ENCODE measurements around the gene SLC18A2.
"Not testable (repeated sequence)": the region's sequence is repeated elsewhere in the genome, so short reads cannot be mapped to it uniquely, and the experiment has no call there.

SLC18A2 gene

DNA sequence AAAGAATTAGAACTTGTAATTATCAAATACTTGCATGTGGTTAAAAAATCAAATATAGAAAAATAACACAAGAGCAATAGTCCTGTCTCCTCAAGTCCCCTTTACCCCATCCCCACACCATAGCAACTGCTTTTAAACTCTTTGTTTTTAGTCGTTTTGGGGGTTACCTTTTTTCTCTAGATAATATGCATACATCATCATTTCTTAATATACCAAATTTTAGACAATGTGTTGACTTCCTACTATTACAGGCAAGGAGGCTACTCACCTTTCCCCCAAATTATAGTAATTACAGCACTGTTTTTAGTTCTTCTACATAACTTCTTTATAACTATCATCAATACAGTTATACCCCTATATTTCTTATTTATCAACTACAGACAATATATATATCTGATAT is 57.3 kb downstream of the SLC18A2 start:
- H3K36me3 ChIP-seq (ENCODE audit: control insufficient read depth, insufficient read depth, low read length), result no peaks in the 10 kb centered on the region
- H3K9me3 ChIP-seq (ENCODE audit: control insufficient read depth, insufficient read depth, low read length), result no peaks in the 10 kb centered on the region
- no peak overlapping the region for H3K4me3 ChIP-seq (ENCODE audit: low read depth, low read length)
- no peak overlapping the region for H3K9ac ChIP-seq (ENCODE audit: low read depth, low read length)
- H3K27me3 ChIP-seq (ENCODE audit: control insufficient read depth, insufficient read depth, low read length), result no peaks in the 10 kb centered on the region
- no peaks in the 10 kb centered on the region for H3K4me1 ChIP-seq (ENCODE audit: control insufficient read depth, insufficient read depth, low read length)

- H3K9ac ChIP-seq (ENCODE audit: low read depth, low read length), result no peak overlapping the region
- no peaks in the 10 kb centered on the region for H3K36me3 ChIP-seq (ENCODE audit: control insufficient read depth, insufficient read depth, low read length)
- H3K9me3 ChIP-seq (ENCODE audit: control insufficient read depth, insufficient read depth, low read length), result no peaks in the 10 kb centered on the region
- H3K27me3 ChIP-seq (ENCODE audit: control insufficient read depth, insufficient read depth, low read length), result no peaks in the 10 kb centered on the region
- H3K4me1 ChIP-seq (ENCODE audit: control insufficient read depth, insufficient read depth, low read length), result no peaks in the 10 kb centered on the region
- H3K4me3 ChIP-seq (ENCODE audit: low read depth, low read length), result no peak overlapping the region
These were observed 58.5 kb downstream of the SLC18A2 start for GRCh38 chr10:117299435-117299834.

DNA sequence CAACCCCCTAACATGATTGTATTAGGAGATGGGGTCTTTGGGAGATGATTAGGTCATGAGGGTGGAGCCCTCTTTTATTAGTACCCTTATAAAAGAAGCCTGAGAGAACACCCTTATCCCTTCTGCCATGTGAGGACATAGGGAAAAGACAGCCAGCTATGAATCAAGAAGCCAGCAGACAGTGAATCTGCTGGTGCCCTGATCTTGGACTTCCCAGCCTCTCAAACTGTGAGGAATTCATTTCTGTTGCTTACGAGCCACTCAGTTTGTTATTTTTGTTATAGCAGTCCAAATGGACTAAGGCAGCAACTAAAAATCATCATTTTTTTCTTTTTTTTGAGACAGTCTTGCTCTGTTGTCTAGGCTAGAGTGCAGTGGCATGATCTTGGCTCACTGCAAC is 59.8 kb downstream of the SLC18A2 start:
- no peaks in the 10 kb centered on the region for H3K36me3 ChIP-seq (ENCODE audit: control insufficient read depth, insufficient read depth, low read length)
- no peak overlapping the region for H3K9ac ChIP-seq (ENCODE audit: low read depth, low read length)
- no peaks in the 10 kb centered on the region for H3K27me3 ChIP-seq (ENCODE audit: control insufficient read depth, insufficient read depth, low read length)
- H3K4me3 ChIP-seq (ENCODE audit: low read depth, low read length), result no peak overlapping the region
- no peaks in the 10 kb centered on the region for H3K9me3 ChIP-seq (ENCODE audit: control insufficient read depth, insufficient read depth, low read length)
- H3K4me1 ChIP-seq (ENCODE audit: control insufficient read depth, insufficient read depth, low read length), result no peaks in the 10 kb centered on the region

GRCh38 chr10:117303451-117303850 is 62.5 kb downstream of the SLC18A2 start:
- H3K4me1 ChIP-seq (ENCODE audit: control insufficient read depth, insufficient read depth, low read length); H3K9me3 ChIP-seq (ENCODE audit: control insufficient read depth, insufficient read depth, low read length); H3K4me3 ChIP-seq (ENCODE audit: low read depth, low read length); H3K9ac ChIP-seq (ENCODE audit: low read depth, low read length); H3K36me3 ChIP-seq (ENCODE audit: control insufficient read depth, insufficient read depth, low read length); H3K27me3 ChIP-seq (ENCODE audit: control insufficient read depth, insufficient read depth, low read length): not testable (repeated sequence)

DNA sequence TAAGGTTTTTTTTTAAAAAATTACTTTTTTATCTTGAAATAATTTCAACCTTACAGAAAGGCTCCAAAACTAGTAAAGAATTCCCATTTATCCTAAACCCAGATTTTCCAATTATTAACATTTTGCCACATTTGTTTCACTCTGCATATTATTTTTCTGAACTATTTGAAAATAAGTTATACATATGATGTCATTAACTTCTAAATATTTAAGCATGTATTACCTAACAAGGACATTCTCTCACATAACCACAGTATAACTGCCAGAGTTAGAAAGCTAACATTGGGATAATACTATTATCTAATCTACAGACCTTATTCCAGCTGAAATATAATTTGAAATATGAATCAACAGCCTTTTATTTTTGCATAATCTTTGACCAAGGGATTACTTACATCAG is 65.8 kb downstream of the SLC18A2 start:
- Histone ChIP-seq H3K4me1 (ENCODE audit: control insufficient read depth, insufficient read depth, low read length) (no peaks in the 10 kb centered on the region), H3K4me3 (ENCODE audit: low read depth, low read length) (no peak overlapping the region), H3K27me3 (ENCODE audit: control insufficient read depth, insufficient read depth, low read length) (no peaks in the 10 kb centered on the region), H3K36me3 (ENCODE audit: control insufficient read depth, insufficient read depth, low read length) (no peaks in the 10 kb centered on the region), H3K9me3 (ENCODE audit: control insufficient read depth, insufficient read depth, low read length) (no peaks in the 10 kb centered on the region), H3K9ac (ENCODE audit: low read depth, low read length) (no peak overlapping the region)

DNA sequence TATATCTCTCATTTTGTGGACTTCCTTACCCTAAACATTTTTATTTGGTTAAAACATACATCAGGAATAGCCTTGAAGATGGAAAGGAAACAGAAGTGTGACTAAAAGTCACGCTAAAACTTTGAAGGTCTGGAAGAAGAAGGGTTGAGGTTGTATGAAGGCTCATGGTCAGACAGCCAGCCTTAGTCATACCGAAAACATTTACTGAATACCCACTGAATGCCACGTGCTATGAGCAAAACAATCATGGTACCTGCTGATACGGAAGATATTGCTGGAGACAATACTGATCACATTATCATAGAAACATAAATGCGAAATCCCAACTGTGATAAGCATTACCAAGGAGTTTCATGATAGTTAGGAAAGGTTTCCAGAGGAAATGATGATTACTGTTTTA is 70.3 kb downstream of the SLC18A2 start:
- no peak overlapping the region for H3K4me3 ChIP-seq (ENCODE audit: low read depth, low read length)
- no peaks in the 10 kb centered on the region for H3K27me3 ChIP-seq (ENCODE audit: control insufficient read depth, insufficient read depth, low read length)
- H3K9me3 ChIP-seq (ENCODE audit: control insufficient read depth, insufficient read depth, low read length), result no peaks in the 10 kb centered on the region
- H3K9ac ChIP-seq (ENCODE audit: low read depth, low read length), result no peak overlapping the region
- no peaks in the 10 kb centered on the region for H3K4me1 ChIP-seq (ENCODE audit: control insufficient read depth, insufficient read depth, low read length)
- H3K36me3 ChIP-seq (ENCODE audit: control insufficient read depth, insufficient read depth, low read length), result no peaks in the 10 kb centered on the region

DNA sequence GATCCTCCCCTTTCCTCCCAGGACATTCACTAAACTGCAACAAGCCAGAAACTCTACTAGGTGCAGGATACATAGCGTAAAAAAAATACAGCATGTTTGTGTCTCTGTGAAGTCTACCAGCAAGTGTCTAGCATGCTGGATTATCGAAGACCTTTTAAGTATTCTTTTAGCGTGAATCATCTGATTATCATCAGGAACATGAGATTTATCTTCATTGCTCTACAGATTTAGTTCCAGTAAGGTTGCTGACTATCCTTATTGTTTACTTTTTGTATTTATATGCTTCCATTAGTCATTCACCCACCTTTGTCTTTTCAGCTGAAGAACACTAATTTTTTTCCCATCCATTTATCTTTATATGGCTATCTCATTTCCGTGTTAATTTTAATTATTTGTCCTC is 71.5 kb downstream of the SLC18A2 start:
- Histone ChIP-seq H3K27me3 (ENCODE audit: control insufficient read depth, insufficient read depth, low read length) (no peaks in the 10 kb centered on the region), H3K9ac (ENCODE audit: low read depth, low read length) (no peak overlapping the region), H3K4me1 (ENCODE audit: control insufficient read depth, insufficient read depth, low read length) (no peaks in the 10 kb centered on the region), H3K36me3 (ENCODE audit: control insufficient read depth, insufficient read depth, low read length) (no peaks in the 10 kb centered on the region), H3K4me3 (ENCODE audit: low read depth, low read length) (no peak overlapping the region), H3K9me3 (ENCODE audit: control insufficient read depth, insufficient read depth, low read length) (no peaks in the 10 kb centered on the region)

- no peaks in the 10 kb centered on the region for H3K4me1 ChIP-seq (ENCODE audit: control insufficient read depth, insufficient read depth, low read length)
- H3K9me3 ChIP-seq (ENCODE audit: control insufficient read depth, insufficient read depth, low read length), result no peaks in the 10 kb centered on the region
- no peak overlapping the region for H3K9ac ChIP-seq (ENCODE audit: low read depth, low read length)
- no peaks in the 10 kb centered on the region for H3K27me3 ChIP-seq (ENCODE audit: control insufficient read depth, insufficient read depth, low read length)
- H3K4me3 ChIP-seq (ENCODE audit: low read depth, low read length), result no peak overlapping the region
- H3K36me3 ChIP-seq (ENCODE audit: control insufficient read depth, insufficient read depth, low read length), result no peaks in the 10 kb centered on the region
These were observed 72.7 kb downstream of the SLC18A2 start for GRCh38 chr10:117313641-117314040.

DNA sequence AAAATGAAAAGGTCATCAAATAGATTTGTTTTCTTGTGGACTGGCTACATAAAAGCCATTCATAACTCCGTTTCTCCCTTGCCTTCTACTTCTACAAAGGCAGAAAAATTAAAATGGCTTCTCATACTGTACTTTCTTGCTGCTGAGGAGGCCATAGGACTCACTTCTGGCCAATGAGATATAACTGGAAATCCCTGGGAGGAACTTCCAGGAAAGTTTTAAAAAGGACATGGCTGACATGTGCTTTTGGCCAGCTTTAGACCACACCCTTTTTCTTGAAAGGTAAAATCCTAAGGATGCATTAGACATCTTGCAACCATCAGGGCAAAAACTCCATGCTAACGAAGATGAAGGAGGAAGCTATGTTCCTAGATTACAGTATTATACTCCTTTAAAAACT is 75.8 kb downstream of the SLC18A2 start:
- Histone ChIP-seq H3K9me3 (ENCODE audit: control insufficient read depth, insufficient read depth, low read length) (no peaks in the 10 kb centered on the region), H3K27me3 (ENCODE audit: control insufficient read depth, insufficient read depth, low read length) (no peaks in the 10 kb centered on the region), H3K9ac (ENCODE audit: low read depth, low read length) (no peak overlapping the region), H3K4me3 (ENCODE audit: low read depth, low read length) (no peak overlapping the region), H3K4me1 (ENCODE audit: control insufficient read depth, insufficient read depth, low read length) (no peaks in the 10 kb centered on the region), H3K36me3 (ENCODE audit: control insufficient read depth, insufficient read depth, low read length) (no peaks in the 10 kb centered on the region)

- H3K9ac ChIP-seq (ENCODE audit: low read depth, low read length), result no peak overlapping the region
- no peak overlapping the region for H3K4me3 ChIP-seq (ENCODE audit: low read depth, low read length)
- H3K27me3 ChIP-seq (ENCODE audit: control insufficient read depth, insufficient read depth, low read length), result no peaks in the 10 kb centered on the region
- no peaks in the 10 kb centered on the region for H3K36me3 ChIP-seq (ENCODE audit: control insufficient read depth, insufficient read depth, low read length)
- peaks cover 3% of the 10 kb centered on the region for H3K4me1 ChIP-seq (ENCODE audit: control insufficient read depth, insufficient read depth, low read length)
- no peaks in the 10 kb centered on the region for H3K9me3 ChIP-seq (ENCODE audit: control insufficient read depth, insufficient read depth, low read length)
These were observed 78.0 kb downstream of the SLC18A2 start for GRCh38 chr10:117318909-117319308.

- H3K9ac ChIP-seq (ENCODE audit: low read depth, low read length), result no peak overlapping the region
- no peak overlapping the region for H3K4me3 ChIP-seq (ENCODE audit: low read depth, low read length)
- no peaks in the 10 kb centered on the region for H3K27me3 ChIP-seq (ENCODE audit: control insufficient read depth, insufficient read depth, low read length)
- peaks cover 3% of the 10 kb centered on the region for H3K4me1 ChIP-seq (ENCODE audit: control insufficient read depth, insufficient read depth, low read length)
- H3K9me3 ChIP-seq (ENCODE audit: control insufficient read depth, insufficient read depth, low read length), result no peaks in the 10 kb centered on the region
- no peaks in the 10 kb centered on the region for H3K36me3 ChIP-seq (ENCODE audit: control insufficient read depth, insufficient read depth, low read length)
These were observed 79.2 kb downstream of the SLC18A2 start for GRCh38 chr10:117320050-117320665.

- H3K27me3 ChIP-seq (ENCODE audit: control insufficient read depth, insufficient read depth, low read length), result no peaks in the 10 kb centered on the region
- H3K4me1 ChIP-seq (ENCODE audit: control insufficient read depth, insufficient read depth, low read length), result peaks cover 8% of the 10 kb centered on the region
- H3K36me3 ChIP-seq (ENCODE audit: control insufficient read depth, insufficient read depth, low read length), result no peaks in the 10 kb centered on the region
- H3K4me3 ChIP-seq (ENCODE audit: low read depth, low read length), result no peak overlapping the region
- no peak overlapping the region for H3K9ac ChIP-seq (ENCODE audit: low read depth, low read length)
- no peaks in the 10 kb centered on the region for H3K9me3 ChIP-seq (ENCODE audit: control insufficient read depth, insufficient read depth, low read length)
These were observed 81.3 kb downstream of the SLC18A2 start for GRCh38 chr10:117322260-117322659.

All from iPS-15b (cell line).